Testis (tissue), 3 donors: ENCODE results near the gene L2HGDH. TPM values are rescaled to one million over a fixed set of nuclear protein-coding genes. Genes with fewer than 3 reads are reported as not detected.

Experiments
- DNase-seq: peaks from one replicate; pipeline ENCODE4 v3.0.0-alpha.2; 2019
- H3K27ac ChIP-seq, 2 donors: fragments of 200-600 bp; sonication (generic); one replicate each; pipeline ENCODE4 v1.5.1; 2019
- H3K27me3 ChIP-seq: fragments of 200-600 bp; sonication (generic); one replicate; pipeline ENCODE4 v1.5.1; 2019
- H3K36me3 ChIP-seq: fragments of 200-600 bp; sonication (generic); one replicate; pipeline ENCODE4 v1.5.1; 2017; ENCODE audit warnings: low read depth; ENCODE audit errors: missing control alignments
- H3K4me1 ChIP-seq: fragments of 200-600 bp; sonication (generic); one replicate; pipeline ENCODE4 v1.5.1; 2019
- H3K4me3 ChIP-seq, 2 donors: fragments of 200-600 bp; sonication (generic); one replicate each; pipeline ENCODE4 v1.5.1; 2017 to 2019
- H3K9me3 ChIP-seq: fragments of 200-600 bp; sonication (generic); one replicate; pipeline ENCODE4 v1.5.1; 2017
- CTCF ChIP-seq, 3 experiments: fragments of 450-650 bp in 2 of 3; fragments of 200-600 bp in 1 of 3; sonication (generic) in 1 of 3; IDR thresholded peaks; one replicate each; pipeline ENCODE4 v1.5.1; 2016 to 2019; ENCODE audit warnings: antibody characterized with exemption in 3 of 3, mild to moderate bottlenecking in 2 of 3, moderate library complexity in 1 of 3
- POLR2A ChIP-seq: fragments of 450-650 bp; IDR thresholded peaks from one replicate; pipeline ENCODE4 v1.6.1; 2017; ENCODE audit warnings: antibody characterized with exemption, mild to moderate bottlenecking, moderate library complexity
- WGBS, 2 donors: methylation state at CpG; one replicate each; pipeline ENCODE4 v1.1.5; 2018; 5-methylcytosine and 5-hydroxymethylcytosine counted together
- intact Hi-C: fragments of 100-400 bp; cut with DNase I; formaldehyde crosslinking; loops from one replicate; pipeline ENCODE4 v1.15.1; 2023; ENCODE audit warnings: low total_unique reads
- microRNA-seq, 2 donors: library from miRNA; unstranded; fragments of <30 nt; microRNA quantifications; one replicate each; pipeline ENCODE4, GENCODE V29; 2016; ENCODE audit warnings: borderline number of aligned reads in 2 of 2, borderline replicate concordance in 1 of 2
- polyA plus RNA-seq: library from polyadenylated mRNA; stranded (reverse); fragments of 350-450 nt; fragmentation: Illumina TruSeq; extraction: RNeasy Lipid Tissue Mini Kit (QIAGEN cat#74804); gene quantifications from one replicate; pipeline ENCODE4 v1.2.3, GENCODE V29; 2014; ENCODE audit warnings: low read depth, low replicate concordance; ENCODE audit not compliant: insufficient read depth
- small RNA-seq, 2 donors: library from RNA; depleted of rRNA; stranded (forward); fragments of <200 nt; gene quantifications; one replicate each; pipeline ENCODE3, GENCODE V24; 2016
- total RNA-seq, 2 donors: library from RNA; depleted of rRNA; stranded (reverse); fragments of >200 nt; gene quantifications; one replicate each; pipeline ENCODE4 v1.2.3, GENCODE V29; 2016

The L2HGDH gene
- total and polyA plus RNA-seq, 3 donors from 2014 or later, result 7.9 to 8.9 (median 8.5) TPM

- WGBS, 2 donors, result 84 to 92% methylated on average over 1 of the region's 1 CpG
- DNase-seq, result no peak
- no peak overlapping the region for H3K27ac ChIP-seq
- H3K27me3 ChIP-seq, result no peaks in the 10 kb centered on the region
- H3K4me1 ChIP-seq, result no peaks in the 10 kb centered on the region
- no peaks in the 10 kb centered on the region for H3K9me3 ChIP-seq
- intact Hi-C loops, result no loop called here
- TF ChIP-seq CTCF (IDR thresholded peaks at IDR 0.05) (no peak), POLR2A (no peak)
- H3K4me3 ChIP-seq, result no peak overlapping the region
- H3K36me3 ChIP-seq, result no peaks in the 10 kb centered on the region
Observed at GRCh38 chr14:50210074-50210473, 102.0 kb downstream of the L2HGDH start.

- TF ChIP-seq CTCF (IDR thresholded peaks at IDR 0.05), result no peak
- TF ChIP-seq POLR2A, result no peak
- Histone ChIP-seq H3K4me1 (no peaks in the 10 kb centered on the region), H3K27ac (no peak overlapping the region), H3K36me3 (no peaks in the 10 kb centered on the region), H3K4me3 (no peak overlapping the region), H3K27me3 (no peaks in the 10 kb centered on the region), H3K9me3 (no peaks in the 10 kb centered on the region)
- intact Hi-C loops, result no loop called here
- no peak for DNase-seq
- 84 to 90% methylated on average over 2 of the region's 2 CpGs for WGBS, 2 donors
Observed at GRCh38 chr14:50198499-50198898, 113.5 kb downstream of the L2HGDH start.

- intact Hi-C loops, result no loop called here
- Histone ChIP-seq H3K4me3 (no peak overlapping the region), H3K27ac (no peak overlapping the region), H3K36me3 (no peaks in the 10 kb centered on the region), H3K4me1 (no peaks in the 10 kb centered on the region), H3K27me3 (no peaks in the 10 kb centered on the region), H3K9me3 (no peaks in the 10 kb centered on the region)
- no peak for DNase-seq
- 79 to 92% methylated on average over 1 of the region's 1 CpG for WGBS, 2 donors
- no peak for TF ChIP-seq CTCF (IDR thresholded peaks at IDR 0.05)
- no peak for TF ChIP-seq POLR2A
Observed at GRCh38 chr14:50191499-50191898, 120.5 kb downstream of the L2HGDH start.

Small RNA genes lying within 50 kb of the gene (microRNA-seq; reads per million reads assigned to microRNA genes)
- gene MIR4504, result 0 reads per million in 2 donors

Small RNA genes lying within 50 kb of the gene (small RNA-seq; reads per million reads assigned to genes)
- gene MIR4504, result 0 reads per million in 2 donors

Other genes starting within 250 kb of the L2HGDH start
- gene VCPKMT, start 195.7 kb downstream of the L2HGDH start, total RNA-seq, result 10 to 100 TPM in 1 of 2 donors, 1 to 10 TPM in 1; 8.5 to 10.2 TPM
- 14.5 TPM for gene VCPKMT, start 195.7 kb downstream of the L2HGDH start, polyA plus RNA-seq
- 10 to 100 TPM; 48.6 to 56.6 TPM for gene SOS2, start 80.7 kb downstream of the L2HGDH start, total RNA-seq
- 59.7 TPM for gene SOS2, start 80.7 kb downstream of the L2HGDH start, polyA plus RNA-seq
- 10 to 100 TPM; 30.0 to 33.5 TPM for gene DMAC2L, start 95 bp upstream of the L2HGDH start, total RNA-seq
- gene DMAC2L, start 95 bp upstream of the L2HGDH start, polyA plus RNA-seq, result 50.8 TPM
- 1 to 10 TPM; 2.0 to 4.4 TPM for gene CDKL1, start 84.7 kb upstream of the L2HGDH start, total RNA-seq
- 3.3 TPM for gene CDKL1, start 84.7 kb upstream of the L2HGDH start, polyA plus RNA-seq
- gene MAP4K5, start 220.3 kb upstream of the L2HGDH start, total RNA-seq, result 10 to 100 TPM; 60.4 to 67.0 TPM
- gene MAP4K5, start 220.3 kb upstream of the L2HGDH start, polyA plus RNA-seq, result 15.2 TPM
- gene ATL1, start 247.9 kb upstream of the L2HGDH start, total RNA-seq, result 10 to 100 TPM in 1 of 2 donors, 1 to 10 TPM in 1; 10.0 to 14.4 TPM
- 25.1 TPM for gene ATL1, start 247.9 kb upstream of the L2HGDH start, polyA plus RNA-seq